GM21825 (cell line): ENCODE measurements around the gene NOL4L.

ENCODE experiments used
- ATAC-seq: cut with Tn5 transposase; IDR thresholded peaks from one replicate; pipeline ENCODE4 v1.9.1; 2021; ENCODE audit warnings: mild to moderate bottlenecking, moderate library complexity; ENCODE audit not compliant: unreplicated experiment

Gene NOL4L

GRCh38 chr20:32563311-32564272, 21.5 kb downstream of the NOL4L start:
- no peak for ATAC-seq

- no peak for ATAC-seq
These were observed 22.6 kb downstream of the NOL4L start for GRCh38 chr20:32562495-32562911.

GRCh38 chr20:32560989-32561830, 23.9 kb downstream of the NOL4L start:
- ATAC-seq: no peak

- ATAC-seq: no peak
These were observed 24.6 kb downstream of the NOL4L start for GRCh38 chr20:32560482-32560988.

- no peak for ATAC-seq
These were observed 25.3 kb downstream of the NOL4L start for GRCh38 chr20:32559753-32560380.

- ATAC-seq: no peak
These were observed 25.9 kb downstream of the NOL4L start for GRCh38 chr20:32559205-32559752.

GRCh38 chr20:32558526-32558925, 26.6 kb downstream of the NOL4L start:
- no peak for ATAC-seq

- ATAC-seq: no peak
These were observed 27.8 kb downstream of the NOL4L start for GRCh38 chr20:32557319-32557718.

GRCh38 chr20:32556312-32557184, 28.6 kb downstream of the NOL4L start:
- ATAC-seq: no peak

GRCh38 chr20:32555584-32555983, 29.5 kb downstream of the NOL4L start:
- ATAC-seq: no peak

GRCh38 chr20:32554965-32555289, 30.2 kb downstream of the NOL4L start:
- ATAC-seq: no peak

- ATAC-seq: no peak
These were observed 31.5 kb downstream of the NOL4L start for GRCh38 chr20:32553618-32554017.

GRCh38 chr20:32551693-32552092, 33.4 kb downstream of the NOL4L start:
- no peak for ATAC-seq

GRCh38 chr20:32549842-32550241, 35.3 kb downstream of the NOL4L start:
- ATAC-seq: no peak

- ATAC-seq: no peak
These were observed 37.4 kb downstream of the NOL4L start for GRCh38 chr20:32547753-32548034.

GRCh38 chr20:32546918-32547752, 38.0 kb downstream of the NOL4L start:
- ATAC-seq: no peak

GRCh38 chr20:32544893-32545840, 40.0 kb downstream of the NOL4L start:
- no peak for ATAC-seq

GRCh38 chr20:32544260-32544722, 40.8 kb downstream of the NOL4L start:
- ATAC-seq: no peak
